Tibial nerve (tissue), 4 donors: ENCODE data around the gene TCF12.

Experiments used
- CTCF ChIP-seq, 5 experiments: fragments of 200-600 bp in 3 of 5; fragments of 450-650 bp in 2 of 5; sonication (generic) in 3 of 5; IDR thresholded peaks; one replicate each; pipeline ENCODE4 v1.5.1; 2016 to 2019; ENCODE audit warnings: antibody characterized with exemption in 5 of 5, mild to moderate bottlenecking in 3 of 5, moderate library complexity in 2 of 5
- EP300 ChIP-seq, 2 donors: sonication (generic); formaldehyde crosslinking; IDR thresholded peaks; one replicate each; pipeline ENCODE4 v1.6.1; 2017; ENCODE audit warnings: antibody characterized with exemption in 2 of 2, mild to moderate bottlenecking in 1 of 2
- POLR2A ChIP-seq, 2 donors: fragments of 450-650 bp; IDR thresholded peaks; one replicate each; pipeline ENCODE4 v1.6.1; 2017; ENCODE audit warnings: antibody characterized with exemption in 2 of 2, mild to moderate bottlenecking in 2 of 2, moderate library complexity in 2 of 2

DNA sequence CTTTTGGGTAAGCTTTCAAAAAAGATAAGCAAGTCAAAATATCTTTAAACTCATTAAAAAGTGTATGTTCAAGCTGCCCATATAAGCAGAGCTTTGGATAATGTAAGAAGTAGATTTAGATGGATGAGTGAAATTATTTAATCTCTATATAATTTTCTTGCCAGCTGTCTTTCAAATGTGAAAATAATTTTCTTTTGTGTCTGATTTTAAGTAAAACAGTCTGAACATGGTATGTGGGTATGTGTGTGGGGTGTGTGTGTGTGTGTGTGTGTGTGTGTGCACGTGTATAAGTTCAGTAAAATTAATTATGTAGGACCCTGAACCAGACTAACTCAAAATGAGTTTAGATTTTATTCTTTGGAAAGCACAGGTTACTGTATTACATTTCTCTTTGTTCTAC is 302.7 kb downstream of the TCF12 start:
- TF ChIP-seq CTCF (IDR thresholded peaks at IDR 0.05) (no peak), POLR2A (IDR thresholded peaks at IDR 0.05) (no peak), EP300 (IDR thresholded peaks at IDR 0.05) (no peak)
